GM18868 (cell line): ENCODE data around the gene EFHD1.
A peak's percentile ranks its signal among the peaks of the same experiment; 100 is the strongest.
"Not testable (repeated sequence)": the region's sequence is repeated elsewhere in the genome, so short reads cannot be mapped to it uniquely, and the experiment has no call there.

Experiments
- ATAC-seq: cut with Tn5 transposase; IDR thresholded peaks from one replicate; pipeline ENCODE4 v1.9.1; 2021; ENCODE audit warnings: mild to moderate bottlenecking, moderate library complexity; ENCODE audit not compliant: unreplicated experiment

The EFHD1 gene

GRCh38 chr2:232689152-232689910 is 55.9 kb downstream of the EFHD1 start:
- ATAC-seq: no peak

GRCh38 chr2:232691117-232691516 is 57.7 kb downstream of the EFHD1 start:
- not testable (repeated sequence) for ATAC-seq

DNA sequence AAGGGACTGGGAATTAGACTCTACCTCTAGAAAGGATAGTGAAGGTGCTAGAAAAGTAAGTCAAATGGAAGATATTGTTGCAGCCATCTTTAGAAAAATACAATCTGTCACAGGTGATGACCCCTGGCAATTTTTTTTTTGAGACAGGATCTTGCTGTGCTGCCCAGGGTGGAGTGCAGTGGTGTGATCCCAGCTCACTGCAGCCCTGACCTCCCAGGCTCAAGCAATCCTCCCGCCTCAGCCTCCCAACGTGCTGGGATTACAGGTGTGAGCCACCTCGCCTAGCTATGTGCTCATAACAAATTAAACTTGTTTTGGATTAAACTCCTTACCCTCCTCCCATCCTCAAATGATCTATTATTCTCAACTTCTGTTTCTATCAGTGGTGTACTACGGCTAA is 59.9 kb downstream of the EFHD1 start:
- ATAC-seq: no peak

DNA sequence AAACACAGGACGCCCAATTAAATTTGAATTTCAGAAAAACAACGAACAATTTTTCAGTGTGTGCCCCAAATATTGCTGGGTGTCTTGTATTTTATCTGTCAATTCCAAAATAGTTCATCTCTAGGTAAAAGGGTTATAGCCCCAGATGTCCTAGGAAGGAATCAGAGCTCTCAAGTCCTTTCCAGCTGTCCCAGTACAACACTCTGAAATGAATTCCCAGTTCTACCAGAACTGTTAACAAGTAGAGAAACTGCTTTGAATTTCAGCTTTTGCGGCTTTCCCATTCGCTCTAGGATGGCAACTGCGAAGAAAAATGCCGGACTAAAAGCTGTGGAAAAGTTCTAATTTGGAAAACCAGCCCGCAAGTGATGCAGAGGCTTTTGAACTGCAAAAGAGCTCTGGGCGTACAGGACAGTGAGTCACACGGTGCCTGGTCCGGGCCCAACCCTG is 63.2 kb downstream of the EFHD1 start:
- ATAC-seq: no peak

DNA sequence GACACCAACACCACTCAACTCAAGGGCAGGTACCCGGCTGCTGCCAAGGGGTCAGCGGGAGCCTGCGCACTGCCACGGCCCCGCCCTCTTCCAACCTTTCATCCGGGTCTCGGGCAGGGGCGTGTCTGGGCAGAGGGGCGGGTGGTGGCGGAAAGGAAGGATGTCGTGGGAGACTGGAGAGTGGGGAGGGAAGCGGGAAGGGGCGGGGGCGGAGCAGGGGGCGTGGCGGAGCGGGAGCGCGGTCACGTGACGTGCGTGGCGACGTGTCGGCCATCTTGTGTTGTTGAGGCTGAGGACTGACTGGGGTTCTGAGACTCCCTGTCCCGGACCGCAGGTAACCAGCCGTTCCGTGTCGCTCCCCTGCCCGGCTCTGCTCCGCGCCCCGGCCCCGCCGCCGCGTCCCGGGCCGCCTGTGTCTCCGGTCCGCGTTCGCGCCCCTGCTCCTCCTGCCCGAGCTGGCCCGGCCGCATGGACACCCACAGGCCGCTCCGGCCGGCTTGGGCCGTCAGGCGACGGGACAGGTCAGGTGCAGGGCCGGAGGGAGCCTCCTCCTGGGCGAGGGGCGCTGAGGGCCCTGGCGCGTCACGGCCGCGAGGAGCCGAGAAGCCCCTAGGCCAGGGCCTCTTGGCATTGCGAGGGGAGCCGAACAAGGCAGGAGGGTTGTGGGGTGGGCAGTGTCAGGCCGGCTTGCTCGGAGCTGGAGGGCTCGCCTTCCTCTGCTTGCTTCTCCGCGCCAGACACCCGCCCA is 63.8 kb downstream of the EFHD1 start, which contains the start of gene GIGYF2:
Gene GIGYF2, plus strand, starts transcription at position 273 of the 748 bp plus-strand sequence. CDS start 37,867 bp downstream, outside the sequence.
- ATAC-seq: peak; percentile 85

DNA sequence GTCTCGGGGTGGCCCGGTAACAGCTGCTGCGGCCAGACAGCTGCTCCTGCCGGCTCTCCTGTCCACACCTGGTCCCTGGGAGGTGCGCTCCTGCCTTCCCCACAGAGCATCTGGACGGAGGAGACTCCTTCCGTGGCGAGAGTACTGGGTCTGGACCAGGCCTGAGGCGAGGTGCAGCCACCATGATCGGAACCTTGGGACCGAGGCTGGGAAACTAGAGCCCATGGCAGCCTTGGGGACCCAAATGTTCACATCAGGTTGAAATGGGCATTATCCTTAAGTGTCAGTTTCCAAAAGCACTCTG is 64.4 kb downstream of the EFHD1 start:
- no peak for ATAC-seq

DNA sequence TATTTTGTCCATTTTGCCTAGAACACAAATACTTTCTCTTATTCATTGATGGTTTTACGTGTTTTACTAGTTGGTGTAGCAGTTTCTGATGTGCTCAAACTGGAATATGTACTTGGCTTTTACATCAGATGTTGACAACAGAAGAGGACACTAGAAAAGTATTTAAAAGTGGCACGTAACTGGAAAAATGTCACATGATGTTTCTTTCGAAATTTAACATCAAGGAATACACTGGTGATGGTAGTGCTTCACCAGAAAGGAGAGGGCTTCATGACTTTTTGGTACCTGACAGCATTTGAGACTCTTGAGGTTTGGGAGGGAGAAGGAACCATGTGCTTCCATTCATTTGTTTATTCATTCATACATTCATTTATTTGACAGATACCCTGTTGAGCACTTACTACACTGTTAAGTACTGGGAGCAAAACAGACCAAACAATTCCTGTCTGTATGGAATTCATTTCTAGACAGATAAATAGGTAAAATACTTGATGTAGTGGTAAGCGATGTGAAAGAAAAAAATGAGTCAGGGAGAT is 65.2 kb downstream of the EFHD1 start:
- ATAC-seq: no peak

DNA sequence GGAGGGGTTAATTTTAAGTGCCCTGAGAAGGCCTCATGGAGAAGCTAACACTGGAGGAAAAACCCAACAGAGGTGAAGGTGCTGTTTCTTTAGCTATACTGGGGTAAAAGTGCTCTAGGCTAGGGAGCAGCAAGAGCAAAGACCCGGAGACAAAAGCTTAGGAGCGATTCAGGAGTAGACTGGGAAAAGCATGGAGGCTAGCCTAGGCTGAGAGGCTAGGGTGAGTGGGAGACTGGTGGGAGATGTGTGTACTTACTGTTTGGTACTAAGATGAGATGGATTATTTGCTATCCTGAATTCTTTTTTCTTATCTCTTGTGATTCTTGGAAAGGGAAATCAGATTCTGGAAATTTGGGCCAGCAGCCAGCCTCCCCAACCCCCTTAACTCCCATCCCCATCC is 65.7 kb downstream of the EFHD1 start:
- ATAC-seq: no peak

- ATAC-seq: no peak
These were observed 66.8 kb downstream of the EFHD1 start for GRCh38 chr2:232700154-232700553.

GRCh38 chr2:232707076-232707475 is 73.7 kb downstream of the EFHD1 start:
- no peak for ATAC-seq

DNA sequence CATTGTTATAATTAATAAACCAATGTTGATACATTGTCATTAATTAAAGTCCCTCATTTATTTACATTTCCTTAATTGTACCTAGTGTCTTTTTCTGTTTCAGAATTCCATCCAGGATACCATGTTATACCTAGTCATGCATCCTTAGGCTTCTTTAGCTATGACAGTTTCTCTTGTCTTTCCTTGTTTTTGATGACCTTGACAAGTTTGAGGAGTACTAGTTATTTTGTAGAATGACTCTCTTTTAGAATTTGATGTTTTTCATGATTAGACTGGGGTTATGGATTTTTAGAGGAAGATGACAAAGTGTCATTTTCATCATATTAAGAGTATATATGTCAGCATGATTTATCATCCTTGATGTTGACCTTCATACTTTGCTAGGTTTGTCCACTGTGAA is 80.1 kb downstream of the EFHD1 start:
- no peak for ATAC-seq

- no peak for ATAC-seq
These were observed 81.6 kb downstream of the EFHD1 start for GRCh38 chr2:232714969-232715368.

GRCh38 chr2:232720056-232720455 is 86.7 kb downstream of the EFHD1 start:
- ATAC-seq: not testable (repeated sequence)

- ATAC-seq: no peak
These were observed 87.9 kb downstream of the EFHD1 start for GRCh38 chr2:232721261-232721660.

DNA sequence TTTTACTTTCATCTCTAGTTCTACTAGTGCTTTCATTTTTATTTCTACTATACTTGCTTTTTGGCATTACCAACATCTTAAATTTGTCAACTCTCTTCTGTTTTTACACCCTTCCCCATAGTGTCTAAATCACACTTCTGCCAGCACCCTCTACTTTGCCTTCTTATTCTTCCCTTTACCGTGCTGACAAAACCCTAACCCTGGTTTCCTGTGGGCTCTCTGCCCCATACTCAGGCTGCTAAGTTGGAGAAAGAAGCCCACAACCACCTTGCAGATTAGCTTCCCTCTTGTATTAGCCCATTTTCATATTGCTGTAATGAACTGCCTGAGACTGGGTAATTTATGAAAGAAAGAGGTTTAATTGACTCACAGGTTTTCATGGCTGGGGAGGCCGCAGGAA is 88.5 kb downstream of the EFHD1 start:
- no peak for ATAC-seq

- no peak for ATAC-seq
These were observed 89.6 kb downstream of the EFHD1 start for GRCh38 chr2:232723027-232723426.

DNA sequence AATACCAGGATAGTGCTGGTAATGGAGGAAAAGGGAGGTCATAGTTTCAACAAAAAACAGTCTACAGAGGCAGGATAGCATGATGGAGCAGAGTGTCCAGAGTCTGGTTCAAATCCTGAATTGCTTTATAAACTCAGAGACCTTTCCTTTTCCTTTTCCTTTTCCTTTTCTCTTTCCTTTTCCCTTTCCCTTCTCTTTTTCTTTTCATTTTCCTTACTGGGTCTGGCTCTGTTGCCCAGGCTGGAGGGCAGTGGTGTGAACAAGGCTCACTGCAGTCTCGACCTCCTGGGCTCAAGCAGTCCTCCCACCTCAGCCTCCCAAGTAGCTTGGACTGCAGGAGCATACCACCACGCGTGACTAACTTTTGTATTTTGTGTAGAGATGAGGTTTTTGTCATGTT is 95.4 kb downstream of the EFHD1 start:
- no peak for ATAC-seq

DNA sequence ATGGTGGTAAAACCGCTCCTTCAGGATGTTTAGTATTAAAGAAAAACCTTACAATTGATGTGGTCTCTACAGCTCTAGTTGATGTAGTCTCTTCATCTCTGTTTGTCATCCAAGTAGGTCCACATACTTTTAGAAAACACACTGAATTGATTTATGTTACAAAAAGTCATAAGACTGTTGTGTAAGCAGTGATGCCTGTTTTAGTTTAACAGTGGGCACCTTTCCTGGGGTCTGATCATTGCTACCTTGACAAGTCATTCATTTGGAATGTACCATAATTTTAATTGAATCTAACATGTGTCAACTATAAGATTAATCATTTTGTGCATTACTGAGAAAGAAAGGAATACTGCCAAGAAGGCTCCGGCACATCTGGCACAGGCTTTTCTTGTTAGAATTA is 98.1 kb downstream of the EFHD1 start:
- no peak for ATAC-seq
